ENCODE measurements around the gene TNFRSF1B.

TNFRSF1B gene

GRCh38 chr1:12176298-12177118 is 9.7 kb downstream of the TNFRSF1B start:
- no peak for DNase-seq

DNA sequence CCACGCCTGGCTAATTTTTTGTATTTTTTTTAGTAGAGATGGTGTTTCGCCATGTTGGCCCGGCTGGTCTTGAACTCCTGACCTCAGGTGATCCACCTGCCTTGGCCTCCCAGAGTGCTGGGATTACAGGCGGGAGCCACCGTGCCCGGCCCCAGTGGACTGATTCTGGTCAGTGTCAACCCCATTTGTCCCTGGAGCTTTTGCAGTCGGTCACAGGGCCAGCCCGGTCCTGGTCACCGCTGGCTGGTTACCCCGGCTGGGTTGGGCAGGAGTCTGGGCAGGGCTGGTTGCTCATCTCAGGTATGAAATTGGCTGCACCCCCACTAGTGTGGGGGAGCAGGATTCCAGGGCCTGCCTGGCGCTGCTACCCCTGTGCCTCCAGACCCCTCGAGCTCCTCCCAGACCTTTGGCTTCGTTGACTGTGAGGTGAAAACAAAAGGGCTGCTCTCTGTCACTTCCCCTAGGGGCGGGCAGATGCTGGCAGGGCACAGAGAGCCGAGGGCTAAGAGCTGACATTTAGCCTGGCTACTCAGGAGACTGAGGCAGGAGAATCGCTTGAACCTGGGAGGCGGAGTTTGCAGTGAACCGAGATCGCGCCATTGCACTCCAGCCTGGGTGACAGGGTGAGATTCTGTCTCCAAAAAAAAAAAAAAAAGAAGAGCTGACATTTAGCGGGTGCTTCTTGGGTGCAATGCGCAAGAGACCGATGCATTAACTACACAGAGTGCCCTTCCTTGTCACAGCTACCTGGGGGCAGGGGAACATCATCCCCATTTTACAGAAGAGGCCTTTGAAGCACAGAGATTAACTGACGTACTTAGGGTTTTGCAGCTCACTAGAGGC is 10.6 kb downstream of the TNFRSF1B start:
- no peak for DNase-seq

- DNase-seq, result peak; percentile 96
These were observed 11.2 kb downstream of the TNFRSF1B start for GRCh38 chr1:12177999-12178441.

DNA sequence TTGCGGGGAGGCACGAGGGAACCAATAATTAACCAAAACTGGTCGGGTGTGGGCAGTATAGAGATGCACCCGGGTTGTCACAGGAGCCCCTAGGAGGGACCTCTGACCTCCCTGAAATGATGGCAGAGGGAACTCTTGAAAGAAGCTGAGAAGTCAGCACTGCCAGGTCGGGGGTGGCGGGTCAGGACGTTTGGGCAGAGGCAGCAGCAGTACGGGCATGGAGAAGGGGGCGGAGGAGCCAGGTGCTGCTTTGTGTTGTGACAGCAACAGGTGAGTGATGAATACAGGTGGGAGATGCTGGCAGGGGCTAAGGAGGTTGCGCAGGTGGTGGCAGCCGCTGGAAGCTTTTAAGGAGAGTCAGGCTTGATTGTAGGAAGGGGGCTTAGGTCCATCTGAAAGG is 11.7 kb downstream of the TNFRSF1B start:
- DNase-seq, result no peak

- DNase-seq, result peak; percentile 81
These were observed 12.3 kb downstream of the TNFRSF1B start for GRCh38 chr1:12179111-12179519.

GRCh38 chr1:12179676-12180075 is 12.9 kb downstream of the TNFRSF1B start:
- no peak for DNase-seq

GRCh38 chr1:12180315-12180714 is 13.5 kb downstream of the TNFRSF1B start:
- no peak for DNase-seq

DNA sequence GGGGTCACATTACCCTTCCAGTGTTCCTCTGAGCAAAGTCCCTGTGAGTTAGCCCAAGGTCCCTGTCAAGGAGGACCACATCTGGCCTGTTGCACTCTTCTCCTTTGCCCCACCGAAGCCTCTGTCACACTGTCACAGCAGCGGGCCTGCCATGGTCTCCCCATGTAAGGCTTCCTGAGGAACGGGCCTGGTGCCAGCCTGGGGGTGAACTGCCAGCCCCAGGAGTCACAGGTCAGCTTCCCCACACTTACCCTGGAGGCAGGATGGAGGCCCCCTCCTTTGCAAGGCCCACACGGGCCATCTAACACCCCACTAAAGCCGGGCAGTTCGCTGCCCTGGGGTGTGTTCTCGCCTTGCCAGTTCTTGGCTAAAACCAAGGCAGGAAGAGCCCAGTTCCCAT is 14.1 kb downstream of the TNFRSF1B start:
- DNase-seq, result no peak

- DNase-seq, result no peak
These were observed 14.8 kb downstream of the TNFRSF1B start for GRCh38 chr1:12181568-12181967.

GRCh38 chr1:12182410-12182984 is 15.7 kb downstream of the TNFRSF1B start:
- DNase-seq, result no peak

DNA sequence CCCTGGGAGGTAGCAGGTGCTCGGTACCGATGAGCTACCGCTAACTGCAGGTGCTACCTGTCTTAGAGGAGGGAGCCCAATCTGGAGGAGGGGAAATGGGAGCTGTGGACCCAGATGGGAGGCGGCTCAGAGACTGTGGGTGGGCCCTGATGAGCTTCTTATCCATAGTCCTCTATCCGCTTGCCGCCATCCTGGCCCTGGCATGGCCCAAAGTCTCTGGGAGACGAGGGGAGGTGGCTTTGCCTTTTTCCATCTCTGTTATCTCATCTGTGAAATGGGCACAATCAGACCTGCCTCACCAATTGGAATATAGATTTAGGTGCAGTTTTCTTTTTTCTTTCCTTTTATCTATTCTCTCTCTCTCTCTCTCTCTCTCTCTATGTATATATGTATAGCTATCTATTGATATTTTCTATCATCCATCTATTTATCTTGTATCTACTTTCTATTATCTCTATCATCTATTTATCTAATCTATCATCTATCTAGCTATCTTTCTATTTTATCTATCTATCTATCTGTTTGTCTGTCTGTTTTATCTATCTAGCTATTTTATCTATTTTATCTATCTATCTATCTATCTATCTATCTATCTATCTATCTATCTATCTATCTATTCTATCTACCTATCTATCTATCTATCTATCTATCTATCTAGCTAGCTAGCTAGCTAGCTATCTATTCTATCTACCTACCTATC is 16.5 kb downstream of the TNFRSF1B start:
- DNase-seq, result no peak

DNA sequence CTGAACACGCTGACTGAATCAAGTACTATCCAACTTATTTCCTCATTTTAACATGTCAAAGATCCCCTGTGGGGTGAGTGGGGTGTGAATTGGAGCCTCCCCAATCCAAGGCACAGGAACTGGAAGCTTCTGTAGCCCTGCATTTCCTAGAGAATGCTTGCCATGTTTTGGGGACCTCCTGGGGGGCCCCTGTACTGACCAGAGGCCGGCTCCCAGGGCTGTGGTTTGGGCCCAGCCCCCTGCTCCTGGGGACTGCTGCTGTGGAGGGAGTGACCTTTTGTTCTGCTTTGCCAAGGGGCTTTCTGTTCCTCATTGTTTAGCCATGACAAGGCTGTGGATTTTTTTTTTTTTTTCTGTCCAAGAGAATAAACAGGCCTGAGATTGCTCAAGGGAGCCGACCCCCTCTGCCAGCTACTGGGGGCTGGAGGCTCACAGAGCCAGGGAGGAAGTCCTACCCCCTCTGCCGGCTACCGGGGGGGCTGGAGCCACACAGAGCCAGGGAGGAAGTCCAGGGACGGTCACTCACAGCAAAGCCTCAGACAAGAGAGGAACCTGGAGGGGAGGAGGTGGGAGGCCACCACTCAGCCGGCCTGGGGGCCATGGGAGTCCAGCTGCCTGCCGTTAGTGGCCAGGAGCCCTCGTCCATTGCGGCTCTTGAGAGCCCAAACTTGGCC is 17.4 kb downstream of the TNFRSF1B start:
- no peak for DNase-seq

- DNase-seq, result no peak
These were observed 18.5 kb downstream of the TNFRSF1B start for GRCh38 chr1:12185036-12185917.

DNA sequence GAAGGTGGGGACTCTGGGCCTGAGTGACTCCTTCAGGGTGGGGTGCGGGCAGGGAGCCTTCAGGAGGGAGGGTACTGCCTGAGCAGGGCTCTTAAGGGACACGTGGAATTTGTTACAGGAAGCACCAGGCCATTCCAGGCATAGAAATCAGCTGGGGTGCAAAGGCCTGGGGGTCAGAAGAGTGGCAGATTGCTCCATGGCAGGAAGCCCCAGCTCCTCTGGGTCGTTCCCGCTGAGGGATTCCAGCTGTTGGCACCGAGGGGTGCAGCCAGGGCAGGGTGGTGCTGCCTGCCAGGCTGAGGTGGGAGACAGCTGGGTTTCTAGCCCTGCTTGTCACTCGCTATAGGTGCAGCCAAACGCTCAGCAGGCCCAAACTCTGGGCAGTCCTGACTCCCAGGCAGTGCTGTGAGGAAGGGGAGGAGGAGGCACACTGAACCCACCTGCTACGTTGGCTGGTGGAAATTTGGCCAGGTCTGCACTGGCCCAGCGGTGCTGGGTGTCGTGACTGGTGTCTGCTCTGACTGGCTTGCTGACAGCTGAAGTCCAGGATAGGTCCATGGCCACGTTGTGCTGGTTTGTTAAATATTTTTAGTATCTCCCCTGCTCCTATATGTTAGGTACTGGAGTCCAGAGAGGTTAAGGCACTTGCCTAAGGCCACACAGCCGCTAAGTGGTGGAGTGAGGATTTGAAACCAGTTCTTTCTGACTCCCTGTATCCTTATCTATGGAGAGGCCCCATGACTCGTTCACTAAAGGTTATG is 19.3 kb downstream of the TNFRSF1B start:
- no peak for DNase-seq

GRCh38 chr1:12186679-12186985 is 19.8 kb downstream of the TNFRSF1B start:
- DNase-seq, result no peak

DNA sequence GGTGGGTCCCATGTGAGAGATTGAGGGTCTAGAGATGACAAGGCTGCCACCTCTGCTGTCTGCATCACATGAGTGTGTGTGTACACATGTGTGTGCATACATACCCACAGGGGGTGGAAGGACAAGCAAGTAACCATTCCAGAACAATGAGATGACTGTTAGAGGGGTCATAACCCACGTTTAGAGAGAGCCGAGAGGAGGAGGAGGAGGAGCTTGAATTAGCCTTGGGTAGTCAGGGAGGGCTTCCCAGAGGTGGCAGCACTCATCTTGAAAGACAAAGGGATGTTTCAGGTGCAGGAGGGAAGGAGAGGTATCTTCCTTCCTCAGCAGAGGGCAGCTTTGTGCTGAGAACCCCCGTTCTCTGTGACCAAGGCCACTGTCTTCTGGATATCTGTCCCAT is 21.3 kb downstream of the TNFRSF1B start:
- DNase-seq, result no peak

- DNase-seq, result no peak
These were observed 22.0 kb downstream of the TNFRSF1B start for GRCh38 chr1:12188657-12189327.

GRCh38 chr1:12189328-12189682 is 22.5 kb downstream of the TNFRSF1B start:
- DNase-seq, result no peak

DNA sequence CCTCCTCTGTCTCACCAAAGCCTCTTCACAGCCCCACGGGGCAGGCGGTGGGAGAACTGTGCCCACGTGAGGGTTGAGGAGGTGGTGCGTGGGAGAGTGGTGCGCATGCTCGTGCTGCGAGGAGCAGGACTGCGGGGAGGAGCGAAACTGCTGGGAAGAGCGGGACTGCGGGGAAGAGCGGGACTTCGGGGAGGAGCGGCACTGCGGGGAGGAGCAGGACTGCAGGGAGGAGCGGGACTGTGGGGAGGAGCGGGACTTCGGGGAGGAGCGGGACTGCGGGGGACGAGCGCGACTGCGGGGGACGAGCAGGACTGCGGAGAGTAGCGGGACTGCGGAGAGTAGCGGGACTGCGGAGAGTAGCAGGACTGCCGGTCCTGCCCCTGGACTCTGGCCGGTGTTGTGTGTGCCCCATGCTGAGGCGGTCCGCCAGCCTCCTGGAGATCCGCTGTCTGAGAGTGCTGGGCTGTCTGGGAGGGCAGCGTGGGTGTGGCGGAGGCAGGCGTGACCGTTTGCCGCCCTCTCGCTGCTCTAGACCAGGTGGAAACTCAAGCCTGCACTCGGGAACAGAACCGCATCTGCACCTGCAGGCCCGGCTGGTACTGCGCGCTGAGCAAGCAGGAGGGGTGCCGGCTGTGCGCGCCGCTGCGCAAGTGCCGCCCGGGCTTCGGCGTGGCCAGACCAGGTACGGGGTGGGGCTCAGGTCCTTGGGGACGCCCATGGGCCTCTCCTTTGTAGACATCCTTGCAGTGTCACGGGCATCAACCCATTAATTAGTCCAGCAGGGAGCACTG is 24.6 kb downstream of the TNFRSF1B start:
- no peak for DNase-seq
